Thoracic aorta (tissue), 2 donors: ENCODE results near the gene CEBPB. TPM values are rescaled to one million over a fixed set of nuclear protein-coding genes. Genes with fewer than 3 reads are reported as not detected.

Experiments
- ATAC-seq: fragments of 150-250 bp; one replicate; pipeline ENCODE4 v1.8.0; 2017; ENCODE audit warnings: low read depth; ENCODE audit not compliant: insufficient number of reproducible peaks, low FRiP score
- DNase-seq: peaks from one replicate; pipeline ENCODE4 v3.0.0-alpha.2; 2020; ENCODE audit warnings: low spot score
- H3K27ac ChIP-seq, 2 donors: fragments of 200-600 bp; sonication (generic); 1 replicate in 1 of 2; 2 replicates in 1 of 2; pipeline ENCODE4 v1.5.1; 2016; ENCODE audit warnings: mild to moderate bottlenecking in 2 of 2, moderate library complexity in 2 of 2
- H3K27me3 ChIP-seq: fragments of 200-600 bp; sonication (generic); replicated peaks from 2 replicates; pipeline ENCODE4 v1.6.0; 2016; ENCODE audit warnings: mild to moderate bottlenecking; ENCODE audit not compliant: insufficient read depth
- H3K36me3 ChIP-seq: fragments of 200-600 bp; sonication (generic); one replicate; pipeline ENCODE4 v1.5.1; 2016
- H3K4me1 ChIP-seq, 2 donors: fragments of 200-600 bp; sonication (generic); 1 replicate in 1 of 2; 2 replicates in 1 of 2; pipeline versions ENCODE4 v1.5.1 to v1.6.0; 2016; ENCODE audit warnings: low read depth in 2 of 2, mild to moderate bottlenecking in 1 of 2; ENCODE audit not compliant: control insufficient read depth in 1 of 2
- H3K4me3 ChIP-seq: fragments of 200-600 bp; sonication (generic); 2 replicates; pipeline ENCODE4 v1.5.1; 2016; ENCODE audit warnings: mild to moderate bottlenecking
- H3K9me3 ChIP-seq: fragments of 200-600 bp; sonication (generic); 2 replicates; pipeline ENCODE4 v1.5.1; 2016
- total RNA-seq, 2 donors: library from RNA; depleted of rRNA; stranded (reverse); fragments of >200 nt; gene quantifications; one replicate each; pipeline versions ENCODE4 v1.1.0 to v1.2.3, GENCODE V29; 2016
- TF ChIP-seq, protein P1 (sequence below): fragments of 200-600 bp; sonication (generic); IDR thresholded peaks from one replicate; pipeline ENCODE4 v1.5.1; 2019; ENCODE audit warnings: antibody characterized with exemption

Gene CEBPB
- total RNA-seq, 2 donors from 2014 or later = 113 to 255 TPM

DNA sequence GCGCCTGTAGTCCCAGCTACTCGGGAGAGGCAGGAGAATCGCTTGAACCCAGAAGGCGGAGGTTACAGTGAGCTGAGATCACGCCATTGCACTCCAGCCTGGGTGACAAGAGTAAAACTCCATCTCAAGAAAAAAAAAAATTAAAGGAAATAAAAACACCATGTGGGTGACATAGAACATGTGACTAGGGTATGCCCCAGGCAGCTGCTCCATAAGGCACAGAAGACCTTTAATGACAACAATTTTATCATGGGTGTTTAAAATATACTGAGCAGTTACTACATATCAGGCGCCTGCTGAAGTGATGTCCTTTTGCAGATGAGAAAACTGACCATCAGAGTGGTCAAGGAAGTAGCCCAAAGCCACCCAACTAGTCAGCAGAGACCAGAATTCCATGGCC is 45.1 kb upstream of the CEBPB start:
- ATAC-seq = no peak
- no peaks in the 10 kb centered on the region for H3K27me3 ChIP-seq

DNA sequence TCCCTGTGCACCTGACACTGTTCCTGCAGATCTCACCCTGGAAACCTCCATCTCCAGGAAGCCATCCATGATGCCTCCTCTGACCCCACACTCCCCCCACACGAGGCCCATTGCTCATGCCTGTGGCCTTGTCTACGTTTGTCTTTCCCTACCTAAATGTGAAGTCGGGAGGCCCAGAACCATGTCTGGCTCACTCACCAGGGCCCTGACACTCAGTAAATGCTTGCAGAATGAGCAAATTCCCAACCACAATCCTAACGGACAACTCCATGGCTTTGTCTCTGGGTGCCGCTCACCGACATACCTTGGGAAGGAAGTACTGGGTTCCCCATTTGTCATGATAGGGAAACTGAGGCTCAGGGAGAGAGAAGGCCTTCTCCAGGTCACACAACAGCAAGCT is 44.4 kb upstream of the CEBPB start:
- ATAC-seq = no peak
- H3K27me3 ChIP-seq = no peaks in the 10 kb centered on the region
- peaks cover 21 to 33% of the 10 kb centered on the region in 2 donors for H3K4me1 ChIP-seq
- TF ChIP-seq, protein P1, sequence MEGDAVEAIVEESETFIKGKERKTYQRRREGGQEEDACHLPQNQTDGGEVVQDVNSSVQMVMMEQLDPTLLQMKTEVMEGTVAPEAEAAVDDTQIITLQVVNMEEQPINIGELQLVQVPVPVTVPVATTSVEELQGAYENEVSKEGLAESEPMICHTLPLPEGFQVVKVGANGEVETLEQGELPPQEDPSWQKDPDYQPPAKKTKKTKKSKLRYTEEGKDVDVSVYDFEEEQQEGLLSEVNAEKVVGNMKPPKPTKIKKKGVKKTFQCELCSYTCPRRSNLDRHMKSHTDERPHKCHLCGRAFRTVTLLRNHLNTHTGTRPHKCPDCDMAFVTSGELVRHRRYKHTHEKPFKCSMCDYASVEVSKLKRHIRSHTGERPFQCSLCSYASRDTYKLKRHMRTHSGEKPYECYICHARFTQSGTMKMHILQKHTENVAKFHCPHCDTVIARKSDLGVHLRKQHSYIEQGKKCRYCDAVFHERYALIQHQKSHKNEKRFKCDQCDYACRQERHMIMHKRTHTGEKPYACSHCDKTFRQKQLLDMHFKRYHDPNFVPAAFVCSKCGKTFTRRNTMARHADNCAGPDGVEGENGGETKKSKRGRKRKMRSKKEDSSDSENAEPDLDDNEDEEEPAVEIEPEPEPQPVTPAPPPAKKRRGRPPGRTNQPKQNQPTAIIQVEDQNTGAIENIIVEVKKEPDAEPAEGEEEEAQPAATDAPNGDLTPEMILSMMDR = no peak
- H3K27ac ChIP-seq = peak overlapping the region; percentile 36 to 52
- no peaks in the 10 kb centered on the region for H3K9me3 ChIP-seq
- peaks cover 8% of the 10 kb centered on the region for H3K36me3 ChIP-seq
- H3K4me3 ChIP-seq = no peak overlapping the region
- DNase-seq = no peak

More for the DNA sequence above, 45.1 kb upstream of the CEBPB start:
- no peak overlapping the region for H3K27ac ChIP-seq
- peaks cover 17 to 28% of the 10 kb centered on the region in 2 donors for H3K4me1 ChIP-seq
- no peaks in the 10 kb centered on the region for H3K9me3 ChIP-seq
- H3K36me3 ChIP-seq = peaks cover 8% of the 10 kb centered on the region
- DNase-seq = no peak
- TF ChIP-seq, protein P1 = no peak
- no peak overlapping the region for H3K4me3 ChIP-seq

DNA sequence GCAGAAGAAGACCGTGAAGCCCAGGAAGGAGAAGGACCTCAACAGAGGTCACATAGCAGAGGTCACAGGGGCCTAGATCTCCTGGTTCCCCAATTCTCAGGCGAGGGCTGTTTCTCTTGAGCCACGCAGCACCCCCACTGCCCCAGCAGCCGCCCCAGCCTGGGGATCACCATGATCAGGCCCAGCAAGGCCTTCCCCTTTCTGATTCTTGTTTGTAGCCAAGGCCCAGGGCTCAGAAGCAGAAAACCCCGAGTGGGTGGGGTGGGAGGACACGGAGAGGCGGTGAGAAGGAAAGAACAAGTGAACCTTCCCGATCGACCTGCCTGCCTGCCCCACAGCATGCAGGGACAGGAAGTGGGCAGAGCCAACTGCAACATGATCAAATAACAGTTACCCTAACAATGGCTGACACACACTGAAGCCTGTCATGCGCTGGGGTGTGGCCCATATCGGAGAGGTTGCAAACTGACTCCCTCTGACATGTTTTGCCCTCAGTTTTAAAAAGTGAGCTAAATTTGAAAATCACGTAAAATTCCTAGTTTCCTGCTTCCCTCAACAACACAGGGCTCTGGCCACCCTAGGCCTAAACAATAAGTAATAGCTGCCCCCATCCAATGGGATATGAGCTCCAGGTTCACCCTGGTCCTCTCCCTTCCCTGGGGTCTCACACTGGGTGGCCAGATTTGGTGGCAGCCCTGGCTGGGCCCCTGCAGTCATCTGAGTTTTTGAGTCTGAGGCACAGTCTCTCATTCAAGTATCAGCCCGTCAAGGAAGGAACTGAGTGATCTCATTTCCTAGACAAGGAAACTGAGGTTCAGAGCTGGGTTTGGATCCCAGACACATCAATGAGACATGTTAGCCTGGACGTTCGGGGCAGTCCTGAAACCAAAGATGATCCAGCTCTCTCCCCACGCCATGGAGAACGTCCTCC is 43.6 kb upstream of the CEBPB start:
- Histone ChIP-seq H3K27ac (peak overlapping the region; percentile 36 to 52), H3K4me3 (no peak overlapping the region), H3K27me3 (no peaks in the 10 kb centered on the region), H3K9me3 (no peaks in the 10 kb centered on the region), H3K36me3 (peaks cover 8% of the 10 kb centered on the region), H3K4me1 (peaks cover 26 to 41% of the 10 kb centered on the region in 2 donors)
- DNase-seq (no peak), ATAC-seq (no peak)
- TF ChIP-seq, protein P1 = no peak

DNA sequence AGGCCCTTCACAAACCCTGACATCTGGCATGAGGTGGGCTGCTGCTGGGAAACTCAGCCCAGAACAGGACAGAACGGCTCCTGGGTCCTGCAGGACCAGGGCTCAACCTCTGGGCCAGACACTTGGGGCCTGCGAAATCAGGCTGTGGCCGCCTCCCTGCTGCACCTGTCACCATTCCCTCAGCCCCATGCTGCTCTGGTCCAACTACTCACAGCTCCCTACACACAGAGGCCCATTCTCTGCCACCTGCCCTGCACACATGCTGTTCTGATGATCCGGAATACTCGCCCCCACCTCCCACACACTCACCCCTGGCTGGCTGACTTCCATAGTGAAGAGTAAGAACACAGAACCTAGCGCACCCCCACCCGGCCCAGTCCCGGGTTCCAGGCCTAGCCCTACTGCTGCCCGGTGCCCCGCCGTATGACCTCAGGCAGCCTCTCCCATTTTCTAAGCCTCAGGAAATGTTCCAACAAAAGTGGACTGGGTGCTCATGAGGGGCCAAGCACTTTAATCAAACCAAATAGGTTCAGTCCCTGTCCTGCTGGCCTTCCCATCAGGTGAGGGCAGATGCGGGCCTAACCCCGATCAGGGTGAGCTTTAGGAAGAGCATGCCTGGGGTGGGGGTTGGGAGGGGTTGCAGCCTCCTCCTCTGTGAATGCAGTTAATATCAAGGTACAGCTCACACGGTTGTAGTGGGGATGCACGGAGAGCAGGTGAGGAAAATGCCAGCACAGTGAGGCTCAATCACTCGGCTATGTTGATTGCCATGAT is 41.0 kb upstream of the CEBPB start:
- no peak overlapping the region for H3K27ac ChIP-seq
- H3K9me3 ChIP-seq = no peaks in the 10 kb centered on the region
- DNase-seq (no peak), ATAC-seq (no peak)
- H3K27me3 ChIP-seq = no peaks in the 10 kb centered on the region
- no peaks in the 10 kb centered on the region for H3K36me3 ChIP-seq
- TF ChIP-seq, protein P1 = no peak
- H3K4me1 ChIP-seq = peaks cover 33 to 52% of the 10 kb centered on the region in 2 donors
- no peak overlapping the region for H3K4me3 ChIP-seq
